GM21447 (cell line): Measurements from ENCODE around the gene DYNC1LI2.
A peak's percentile ranks its signal among the peaks of the same experiment; 100 is the strongest.
"Not testable (repeated sequence)": the region's sequence is repeated elsewhere in the genome, so short reads cannot be mapped to it uniquely, and the experiment has no call there.

Experiments used
- ATAC-seq: cut with Tn5 transposase; IDR thresholded peaks from one replicate; pipeline ENCODE4 v1.9.1; 2021; ENCODE audit not compliant: unreplicated experiment

The DYNC1LI2 gene

GRCh38 chr16:66698046-66698445 lies 53.4 kb downstream of the DYNC1LI2 start:
- no peak for ATAC-seq

DNA sequence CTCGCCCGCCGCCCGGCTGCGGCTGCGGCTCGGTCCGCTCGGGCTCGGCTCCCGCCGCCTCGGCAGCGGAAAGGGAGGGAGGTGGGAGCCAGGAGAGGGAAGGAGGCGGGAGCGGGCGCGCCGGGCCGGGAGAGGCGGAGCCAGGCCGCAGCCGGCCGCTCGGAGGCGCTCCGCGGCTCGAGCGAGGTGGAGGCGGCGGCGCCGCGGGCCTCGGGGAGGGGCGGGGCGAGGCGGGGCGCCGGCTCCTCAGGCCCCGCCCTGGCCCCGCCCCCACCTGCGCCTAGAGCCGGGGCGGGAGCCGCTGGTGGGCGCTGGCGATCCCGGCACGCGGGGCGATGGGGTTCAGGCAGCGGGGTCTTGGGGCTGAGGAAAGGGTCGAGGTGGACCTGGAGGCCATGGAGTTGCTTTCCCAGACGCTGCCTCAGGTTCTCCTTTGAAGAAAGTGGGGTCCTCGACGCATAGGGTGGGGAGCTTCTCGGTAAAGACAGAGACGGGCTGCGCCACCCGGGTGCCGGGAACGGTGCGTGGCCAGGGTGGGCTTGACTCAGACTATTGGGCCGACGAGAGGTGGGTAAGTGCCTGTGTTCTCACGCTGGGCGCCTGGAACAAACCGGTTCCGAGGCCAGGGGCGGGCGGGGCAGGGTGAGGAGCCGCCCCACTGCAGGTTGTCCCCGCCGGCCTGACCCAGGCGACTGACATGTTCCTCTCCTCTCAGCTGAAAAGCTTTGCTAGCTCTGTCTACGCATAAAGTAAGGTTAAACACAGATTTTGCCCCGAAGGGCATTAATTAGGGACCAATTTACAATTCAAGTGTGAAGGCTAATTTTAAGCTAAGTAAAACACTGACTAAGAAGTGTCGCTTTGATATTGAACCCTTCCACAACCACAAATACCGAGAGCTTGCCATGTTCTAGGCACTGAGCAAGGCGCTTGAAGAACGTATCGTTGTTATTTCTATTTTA lies 54.5 kb downstream of the DYNC1LI2 start, which contains the start of gene CMTM4:
TSS of gene CMTM4 (minus strand) at position 75 of the 962 bp plus-strand sequence. CDS start 218 bp downstream, outside the sequence.
- peak; percentile 82 for ATAC-seq

DNA sequence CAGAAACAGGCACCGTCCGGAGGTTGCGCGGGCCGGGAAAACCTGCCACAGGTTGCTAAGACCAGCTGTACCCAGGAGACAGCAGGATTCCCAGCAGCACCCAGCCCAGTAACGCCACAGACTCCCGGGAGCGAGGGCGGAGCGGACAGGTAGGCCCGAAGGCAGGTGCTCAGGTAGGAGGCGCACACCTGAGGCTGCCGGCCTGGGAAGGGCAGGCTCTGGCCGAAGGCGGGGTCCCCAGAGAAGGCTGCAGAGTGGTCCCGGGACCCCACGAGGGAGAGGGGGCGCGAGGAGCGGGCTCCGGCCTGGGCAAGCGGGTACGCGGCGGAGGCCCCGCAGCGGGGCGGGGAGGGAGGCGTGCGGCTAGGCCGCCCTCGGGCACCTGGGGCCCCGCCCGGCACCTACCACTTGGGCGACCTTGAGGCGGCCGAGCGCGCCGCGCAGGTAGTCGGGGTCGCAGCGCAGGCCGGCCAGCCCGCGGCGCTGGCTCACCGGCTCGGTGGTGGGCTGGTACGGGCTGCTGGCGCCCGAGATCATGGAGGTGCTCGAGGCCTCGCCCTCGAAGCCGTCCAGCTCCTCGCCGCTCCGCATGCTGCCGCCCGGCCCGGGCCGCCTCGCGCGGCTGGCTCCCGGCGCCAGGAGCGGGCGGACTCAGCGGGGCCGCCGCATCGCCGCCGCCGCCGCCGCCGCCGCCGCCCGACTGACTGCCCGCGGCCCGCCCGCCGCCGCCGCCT lies 55.3 kb downstream of the DYNC1LI2 start:
- peak; percentile 43 for ATAC-seq

- ATAC-seq = no peak
Measured at GRCh38 chr16:66695471-66695934, 55.9 kb downstream of the DYNC1LI2 start.

DNA sequence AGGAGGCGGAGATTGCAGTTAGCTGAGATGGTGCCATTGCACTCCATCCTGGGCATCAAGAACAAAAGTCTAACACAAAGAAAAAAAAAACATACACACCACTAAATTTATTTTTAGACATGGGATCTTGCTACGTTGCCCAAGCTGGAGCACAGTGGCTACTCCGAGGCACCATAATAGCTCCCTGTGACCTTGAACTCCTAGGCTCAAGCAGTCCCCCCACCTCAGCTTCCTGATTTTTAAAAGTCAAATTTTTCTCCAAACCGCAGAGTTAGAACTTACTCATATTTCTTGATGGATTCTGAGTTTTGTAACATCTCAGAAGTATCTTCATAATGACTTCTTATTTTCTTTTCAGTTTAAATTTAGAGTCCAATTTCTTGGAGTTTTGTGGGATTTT lies 58.3 kb downstream of the DYNC1LI2 start:
- ATAC-seq = no peak

DNA sequence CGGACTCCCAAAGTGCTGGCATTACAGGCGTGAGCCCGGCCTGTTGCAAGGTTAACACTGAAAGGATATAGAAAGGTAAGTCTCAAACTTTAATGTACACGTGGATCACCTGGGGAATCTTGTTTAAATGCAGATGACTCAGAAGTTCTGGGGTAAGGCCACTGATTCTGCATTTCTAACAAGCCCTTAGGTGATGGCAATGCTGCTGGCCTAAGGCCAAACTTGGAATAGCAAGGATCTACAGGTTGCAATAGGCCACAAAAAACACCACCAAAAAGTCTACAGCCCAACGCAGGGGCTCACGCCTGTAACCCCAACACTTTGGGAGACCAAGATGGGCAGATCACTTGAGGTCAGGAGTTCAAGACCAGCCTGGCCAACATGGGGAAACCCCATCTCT lies 59.1 kb downstream of the DYNC1LI2 start:
- ATAC-seq = no peak

- ATAC-seq = no peak
Measured at GRCh38 chr16:66691234-66691633, 60.2 kb downstream of the DYNC1LI2 start.

GRCh38 chr16:66690106-66690847 lies 61.1 kb downstream of the DYNC1LI2 start:
- no peak for ATAC-seq

DNA sequence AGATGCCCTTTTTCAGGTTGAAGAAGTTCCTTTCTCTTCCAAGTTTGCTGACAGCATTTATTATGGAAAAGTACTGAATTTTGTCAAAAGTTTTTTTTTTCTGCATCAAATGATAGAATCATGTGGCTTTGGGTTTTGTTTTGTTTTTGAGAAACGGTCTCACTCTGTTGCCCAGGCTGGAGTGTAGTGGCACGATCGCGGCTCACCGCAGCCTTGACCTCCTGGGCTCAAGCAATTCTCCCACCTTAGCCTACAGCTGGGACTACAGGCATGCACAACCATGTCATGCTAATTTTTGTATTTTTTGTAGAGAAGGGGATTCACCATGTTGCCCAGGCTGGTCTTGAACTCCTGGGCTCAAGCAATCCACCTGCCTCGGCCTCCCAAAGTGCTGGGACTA lies 62.1 kb downstream of the DYNC1LI2 start:
- ATAC-seq = no peak

- no peak for ATAC-seq
Measured at GRCh38 chr16:66687906-66688625, 63.3 kb downstream of the DYNC1LI2 start.

- ATAC-seq = not testable (repeated sequence)
Measured at GRCh38 chr16:66685501-66686115, 65.8 kb downstream of the DYNC1LI2 start.

DNA sequence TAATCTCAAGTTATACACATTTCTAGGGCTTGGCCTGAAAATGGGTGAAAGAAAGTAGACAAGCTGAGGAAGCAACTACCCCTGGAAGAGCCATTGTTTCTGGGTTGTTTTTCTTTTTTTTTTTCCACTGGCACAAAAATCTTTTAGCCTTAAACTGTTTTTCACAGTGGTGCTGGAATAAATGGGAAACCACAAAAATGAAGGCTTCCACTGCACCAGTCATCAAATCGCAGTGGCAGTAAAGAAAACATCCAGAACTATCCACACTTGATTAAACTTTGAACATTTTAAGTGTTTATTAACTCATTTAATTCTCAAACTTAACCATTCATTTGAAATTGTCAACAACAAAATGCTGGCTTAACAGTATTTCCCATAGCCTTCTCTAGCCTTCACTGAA lies 69.1 kb downstream of the DYNC1LI2 start:
- ATAC-seq = no peak

DNA sequence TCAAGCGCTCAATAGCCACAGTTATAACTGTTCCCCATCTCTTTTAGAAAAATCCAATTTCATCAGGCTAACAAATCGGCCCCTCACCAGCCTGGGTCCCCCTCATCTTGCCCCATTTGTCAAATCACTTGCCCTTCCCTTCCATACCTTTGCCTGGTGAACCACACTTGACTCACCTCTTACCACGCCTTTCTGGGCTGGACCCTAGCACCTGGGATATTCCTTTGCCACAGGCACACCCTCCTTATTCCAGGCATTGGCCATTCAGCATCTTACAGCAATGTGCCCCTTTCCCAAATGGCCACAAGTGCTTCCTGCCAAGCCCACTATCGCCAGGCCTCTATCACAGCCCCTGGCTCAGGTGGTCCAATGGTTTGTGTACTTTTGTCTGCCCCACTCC lies 69.7 kb downstream of the DYNC1LI2 start:
- ATAC-seq = no peak

- no peak for ATAC-seq
Measured at GRCh38 chr16:66678337-66678736, 73.1 kb downstream of the DYNC1LI2 start.

DNA sequence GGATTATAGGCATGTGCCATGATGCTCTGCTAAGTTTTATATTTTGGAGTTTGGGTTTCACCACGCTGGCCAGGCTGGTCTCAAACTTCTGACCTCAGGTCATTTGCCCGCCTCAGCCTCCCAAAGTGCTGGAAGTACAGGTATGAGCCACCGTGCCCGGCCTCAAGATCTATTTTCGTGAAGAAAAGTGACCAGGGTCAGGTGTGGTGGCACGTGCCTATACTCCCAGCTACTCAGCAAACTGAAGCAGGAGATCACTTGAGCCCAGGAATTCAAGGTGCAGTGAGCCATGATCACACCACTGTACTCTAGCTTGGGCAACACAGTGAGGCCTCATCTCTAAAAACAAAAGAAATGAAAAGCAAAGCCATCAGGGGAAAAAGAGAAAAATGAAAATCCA lies 73.6 kb downstream of the DYNC1LI2 start:
- ATAC-seq = no peak

DNA sequence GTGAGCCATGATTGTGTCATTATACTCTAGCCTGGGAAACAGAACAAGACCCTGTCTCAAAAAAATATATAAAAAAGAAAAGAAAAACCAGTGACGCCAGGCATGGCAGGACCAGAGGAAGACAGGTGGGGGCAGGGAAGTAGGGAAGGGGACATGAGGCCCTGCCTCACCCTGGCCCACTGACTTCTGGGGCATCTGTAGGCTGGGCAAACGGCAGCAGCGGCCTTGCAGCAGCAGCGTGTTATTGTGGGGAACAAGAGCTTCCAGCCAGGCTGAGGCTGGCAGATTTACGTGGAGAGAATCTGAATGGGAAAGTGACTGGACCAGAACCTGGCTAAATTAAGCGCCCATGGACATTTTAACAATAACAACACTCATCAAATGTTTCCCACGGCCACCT lies 74.2 kb downstream of the DYNC1LI2 start:
- no peak for ATAC-seq

GRCh38 chr16:66676599-66676998 lies 74.8 kb downstream of the DYNC1LI2 start:
- ATAC-seq = no peak

- ATAC-seq = no peak
Measured at GRCh38 chr16:66673691-66674090, 77.7 kb downstream of the DYNC1LI2 start.
